B cell (primary cell): ENCODE measurements around the gene CD274. TPM values are rescaled to one million over a fixed set of nuclear protein-coding genes. Genes with fewer than 3 reads are reported as not detected.

Source experiments
- ATAC-seq: fragments of 200-7000 bp; cut with Tn5 transposase; one replicate; pipeline ENCODE4 v1.10.0; 2021; ENCODE audit warnings: low read depth, mild to moderate bottlenecking, moderate number of reproducible peaks, moderate library complexity
- CTCF ChIA-PET: fragments of 350-600 bp; sonication (Branson Sonifier 250); formaldehyde crosslinking; loops from one replicate; lab custom pipeline; 2021; ENCODE audit warnings: antibody characterized with exemption, inconsistent platforms; lab: Charles Lee
- POLR2A ChIA-PET: fragments of 350-600 bp; sonication (Branson Sonifier 250); formaldehyde crosslinking; loops from one replicate; lab custom pipeline; 2021; ENCODE audit warnings: antibody characterized with exemption; lab: Charles Lee
- DNase-seq: peaks from one replicate; pipeline ENCODE4 v3.0.0; 2013
- H2AFZ ChIP-seq: 2 replicates; pipeline ENCODE4 v1.6.1; 2012; ENCODE audit warnings: mild to moderate bottlenecking, low read depth, low read length; ENCODE audit not compliant: insufficient read depth, poor library complexity, severe bottlenecking
- H3K27ac ChIP-seq, 2 donors: 1 replicate in 1 of 2; 2 replicates in 1 of 2; pipeline ENCODE4 v1.5.1; 2012 to 2013; ENCODE audit warnings: low read length in 2 of 2, mild to moderate bottlenecking in 2 of 2, moderate library complexity in 1 of 2
- H3K27me3 ChIP-seq, 4 experiments: fragments of 200-600 bp in 1 of 4; sonication (generic) in 1 of 4; replicated peaks in 1 of 4; 1 replicate in 2 of 4; 2 replicates in 2 of 4; pipeline versions ENCODE4 v1.6.1 to v1.7.0; 2013 to 2016; ENCODE audit warnings: low read length in 3 of 4, mild to moderate bottlenecking in 2 of 4, mixed read lengths in 1 of 4, moderate library complexity in 1 of 4; ENCODE audit not compliant: insufficient read depth in 4 of 4, control insufficient read depth in 3 of 4; ENCODE audit errors: control extremely low read depth in 1 of 4
- H3K36me3 ChIP-seq, 2 experiments: replicated peaks in 1 of 2; 1 replicate in 1 of 2; 2 replicates in 1 of 2; pipeline versions ENCODE4 v1.6.1 to v1.7.1; 2013; ENCODE audit warnings: low read length in 1 of 2; ENCODE audit not compliant: insufficient read depth in 2 of 2, control insufficient read depth in 1 of 2; ENCODE audit errors: control extremely low read depth in 1 of 2, extremely low read depth in 1 of 2
- H3K4me1 ChIP-seq, 2 donors: fragments of 200-600 bp in 1 of 2; sonication (generic) in 1 of 2; 1 replicate in 1 of 2; 2 replicates in 1 of 2; pipeline versions ENCODE4 v1.5.1 to v1.6.1; 2013 to 2017; ENCODE audit warnings: low read length in 2 of 2; ENCODE audit not compliant: control insufficient read depth in 2 of 2, insufficient read depth in 2 of 2
- H3K4me2 ChIP-seq: replicated peaks from 2 replicates; pipeline ENCODE3; 2012; ENCODE audit warnings: mild to moderate bottlenecking, low read depth, low read length; ENCODE audit not compliant: poor library complexity, severe bottlenecking
- H3K4me3 ChIP-seq, 5 experiments: fragments of 200-600 bp in 1 of 5; sonication (generic) in 1 of 5; 1 replicate in 3 of 5; 2 replicates in 2 of 5; pipeline versions ENCODE4 v1.5.1 to v1.7.0; 2011 to 2016; ENCODE audit warnings: low read length in 4 of 5, mild to moderate bottlenecking in 4 of 5, low read depth in 2 of 5, control low read depth in 1 of 5, moderate library complexity in 1 of 5; ENCODE audit not compliant: insufficient read depth in 1 of 5; ENCODE audit errors: control extremely low read depth in 1 of 5, extremely low read depth in 1 of 5
- H3K79me2 ChIP-seq: fragments of 200-600 bp; sonication (generic); one replicate; pipeline ENCODE4 v1.6.0; 2016; ENCODE audit warnings: low read length; ENCODE audit not compliant: control insufficient read depth, insufficient read depth
- H3K9ac ChIP-seq: fragments of 200-600 bp; sonication (generic); 2 replicates; pipeline ENCODE4 v1.6.1; 2017; ENCODE audit warnings: mild to moderate bottlenecking, low read length, moderate library complexity
- H3K9me3 ChIP-seq, 3 donors: one replicate each; pipeline versions ENCODE4 v1.6.1 to v1.7.1; 2013; ENCODE audit warnings: low read length in 2 of 3; ENCODE audit not compliant: control insufficient read depth in 2 of 3, insufficient read depth in 1 of 3; ENCODE audit errors: control extremely low read depth in 1 of 3
- H4K20me1 ChIP-seq: 2 replicates; pipeline ENCODE4 v1.6.0; 2012; ENCODE audit warnings: mild to moderate bottlenecking, low read length; ENCODE audit not compliant: insufficient read depth, control insufficient read depth, poor library complexity, severe bottlenecking
- H3K27ac Mint-ChIP-seq: one replicate; pipeline ENCODE4 v1.8.0; 2021; ENCODE audit warnings: mixed read lengths
- H3K27me3 Mint-ChIP-seq: one replicate; pipeline ENCODE4 v1.8.0; 2021; ENCODE audit warnings: mixed read lengths
- H3K4me1 Mint-ChIP-seq: one replicate; pipeline ENCODE4 v1.8.0; 2021; ENCODE audit warnings: mixed read lengths
- H3K4me3 Mint-ChIP-seq: one replicate; pipeline ENCODE4 v1.8.0; 2021; ENCODE audit warnings: mixed read lengths
- H3K9me3 Mint-ChIP-seq: one replicate; pipeline ENCODE4 v1.8.0; 2022; ENCODE audit warnings: mixed read lengths; ENCODE audit not compliant: insufficient read depth
- EZH2 ChIP-seq: IDR thresholded peaks from 2 replicates; pipeline ENCODE4 v1.6.1; 2012; ENCODE audit warnings: borderline replicate concordance, low read depth, mild to moderate bottlenecking, moderate library complexity, low read length; ENCODE audit not compliant: insufficient read depth, poor library complexity, severe bottlenecking
- whole genome bisulfite sequencing: methylation state at CpG from one replicate; pipeline ENCODE4 v1.1.5; 2013; ENCODE audit warnings: missing lambda C conversion rate; ENCODE audit not compliant: insufficient coverage; 5-methylcytosine and 5-hydroxymethylcytosine counted together
- intact Hi-C: fragments of 100-400 bp; cut with micrococcal nuclease; formaldehyde crosslinking; loops from one replicate; pipeline ENCODE4 v1.10.0; 2022
- polyA plus RNA-seq: library from polyadenylated mRNA; depleted of rRNA; stranded (reverse); fragments of >200 nt; gene quantifications from 2 replicates; pipeline ENCODE4 v1.2.3, GENCODE V29; 2012
- total RNA-seq, 2 donors: library from RNA; stranded (reverse); fragments of 120-200 nt in 1 of 2; gene quantifications; 1 replicate in 1 of 2; 2 replicates in 1 of 2; pipeline versions ENCODE4 v1.2.3 to v1.2.4, GENCODE V29; 2013 to 2022
- TF ChIP-seq, protein P1 (sequence below): fragments of 200-600 bp; IDR thresholded peaks from one replicate; pipeline ENCODE4 v1.8.0; 2022; ENCODE audit warnings: antibody characterized with exemption, mild to moderate bottlenecking

Gene CD274
- total and polyA plus RNA-seq, 2 donors (not counting 1 experiment from before 2014, with no cell fraction given): 1.4 to 7.0 TPM

DNA sequence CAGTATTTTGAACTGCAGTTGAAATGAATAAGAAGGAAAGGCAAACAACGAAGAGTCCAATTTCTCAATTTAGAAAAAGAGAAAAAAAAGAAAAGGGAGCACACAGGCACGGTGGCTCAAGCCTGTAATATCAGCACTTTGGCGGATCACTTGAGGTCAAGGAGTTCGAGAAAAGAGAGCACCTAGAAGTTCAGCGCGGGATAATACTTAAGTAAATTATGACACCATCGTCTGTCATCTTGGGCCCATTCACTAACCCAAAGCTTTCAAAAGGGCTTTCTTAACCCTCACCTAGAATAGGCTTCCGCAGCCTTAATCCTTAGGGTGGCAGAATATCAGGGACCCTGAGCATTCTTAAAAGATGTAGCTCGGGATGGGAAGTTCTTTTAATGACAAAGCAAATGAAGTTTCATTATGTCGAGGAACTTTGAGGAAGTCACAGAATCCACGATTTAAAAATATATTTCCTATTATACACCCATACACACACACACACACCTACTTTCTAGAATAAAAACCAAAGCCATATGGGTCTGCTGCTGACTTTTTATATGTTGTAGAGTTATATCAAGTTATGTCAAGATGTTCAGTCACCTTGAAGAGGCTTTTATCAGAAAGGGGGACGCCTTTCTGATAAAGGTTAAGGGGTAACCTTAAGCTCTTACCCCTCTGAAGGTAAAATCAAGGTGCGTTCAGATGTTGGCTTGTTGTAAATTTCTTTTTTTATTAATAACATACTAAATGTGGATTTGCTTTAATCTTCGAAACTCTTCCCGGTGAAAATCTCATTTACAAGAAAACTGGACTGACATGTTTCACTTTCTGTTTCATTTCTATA is 602 bp upstream of the CD274 start:
- H3K9ac ChIP-seq: peak overlapping the region; percentile 71
- TF ChIP-seq EZH2: no peak
- TF ChIP-seq, protein P1, sequence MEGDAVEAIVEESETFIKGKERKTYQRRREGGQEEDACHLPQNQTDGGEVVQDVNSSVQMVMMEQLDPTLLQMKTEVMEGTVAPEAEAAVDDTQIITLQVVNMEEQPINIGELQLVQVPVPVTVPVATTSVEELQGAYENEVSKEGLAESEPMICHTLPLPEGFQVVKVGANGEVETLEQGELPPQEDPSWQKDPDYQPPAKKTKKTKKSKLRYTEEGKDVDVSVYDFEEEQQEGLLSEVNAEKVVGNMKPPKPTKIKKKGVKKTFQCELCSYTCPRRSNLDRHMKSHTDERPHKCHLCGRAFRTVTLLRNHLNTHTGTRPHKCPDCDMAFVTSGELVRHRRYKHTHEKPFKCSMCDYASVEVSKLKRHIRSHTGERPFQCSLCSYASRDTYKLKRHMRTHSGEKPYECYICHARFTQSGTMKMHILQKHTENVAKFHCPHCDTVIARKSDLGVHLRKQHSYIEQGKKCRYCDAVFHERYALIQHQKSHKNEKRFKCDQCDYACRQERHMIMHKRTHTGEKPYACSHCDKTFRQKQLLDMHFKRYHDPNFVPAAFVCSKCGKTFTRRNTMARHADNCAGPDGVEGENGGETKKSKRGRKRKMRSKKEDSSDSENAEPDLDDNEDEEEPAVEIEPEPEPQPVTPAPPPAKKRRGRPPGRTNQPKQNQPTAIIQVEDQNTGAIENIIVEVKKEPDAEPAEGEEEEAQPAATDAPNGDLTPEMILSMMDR: no peak
- peak overlapping the region; percentile 72 to 83 for H3K27ac ChIP-seq
- ChIA-PET POLR2A (interaction anchor here (0.6 to 2.1 kb wide), 4 partner anchors 11 to 382 kb away, joined by 3 to 28 read pairs (median 8); partner anchors contain the start of genes PLGRKT and RIC1), CTCF (interaction anchor here (0.7 to 4.0 kb wide), 30 partner anchors 7 to 656 kb away, joined by 3 to 54 read pairs (median 5); partner anchors contain the start of genes ERMP1, INSL6, PDCD1LG2 and PLGRKT)
- no peaks in the 10 kb centered on the region for H3K79me2 ChIP-seq
- H3K27ac Mint-ChIP-seq: peak overlapping the region; percentile 94
- no peaks in the 10 kb centered on the region for H3K36me3 ChIP-seq
- peaks cover 21 to 26% of the 10 kb centered on the region in 2 donors for H3K4me1 ChIP-seq
- peak overlapping the region; percentile 80 for H3K4me2 ChIP-seq
- peak overlapping the region; percentile 83 for H3K4me3 Mint-ChIP-seq
- no peaks in the 10 kb centered on the region for H3K9me3 Mint-ChIP-seq
- H2AFZ ChIP-seq: peak overlapping the region; percentile 76
- intact Hi-C loops: loop anchor here (1.0 to 10.0 kb wide), 8 partner anchors 7 to 383 kb away; partner anchors contain the start of genes ERMP1, PDCD1LG2 and RLN1
- H3K4me1 Mint-ChIP-seq: peaks cover 45% of the 10 kb centered on the region
- no peaks in the 10 kb centered on the region for H3K27me3 ChIP-seq
- no peaks in the 10 kb centered on the region for H3K27me3 Mint-ChIP-seq
- no peaks in the 10 kb centered on the region for H4K20me1 ChIP-seq
- DNase-seq: no peak
- H3K4me3 ChIP-seq: peak overlapping the region; percentile 75 to 93 (median 81)
- 44% methylated on average over 8 of the region's 15 CpGs for WGBS
- no peak for ATAC-seq
- H3K9me3 ChIP-seq: no peaks in the 10 kb centered on the region

DNA sequence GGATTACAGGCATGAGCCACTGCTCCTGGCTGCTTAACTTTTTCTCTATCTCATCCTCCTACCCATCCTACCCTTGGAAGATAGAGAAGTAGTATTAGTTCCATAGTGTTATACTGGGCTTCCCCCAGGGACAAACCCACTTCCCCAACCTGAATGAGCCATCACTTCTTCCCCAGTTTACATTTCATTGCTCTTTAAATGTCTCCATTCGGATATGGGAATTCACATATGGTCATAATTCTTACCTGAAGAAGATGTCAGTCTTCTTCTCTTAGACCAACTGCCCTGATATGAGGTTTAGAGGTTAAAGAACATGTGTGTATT is 1.9 kb downstream of the CD274 start:
- DNase-seq: no peak
- Histone ChIP-seq H3K9me3 (no peaks in the 10 kb centered on the region), H2AFZ (no peak overlapping the region), H3K4me1 (peaks cover 21 to 27% of the 10 kb centered on the region in 2 donors), H3K79me2 (no peaks in the 10 kb centered on the region), H3K27me3 (no peaks in the 10 kb centered on the region), H4K20me1 (no peaks in the 10 kb centered on the region), H3K4me2 (peak overlapping the region; percentile 5), H3K27ac (no peak overlapping the region), H3K9ac (no peak overlapping the region), H3K36me3 (no peaks in the 10 kb centered on the region), H3K4me3 (no peak overlapping the region)
- ATAC-seq: no peak
- WGBS: no CpG with 5 or more reads among the region's 1 CpG
- ChIA-PET CTCF (no interaction called here), POLR2A (no interaction called here)
- H3K27me3 Mint-ChIP-seq: no peaks in the 10 kb centered on the region
- peak overlapping the region; percentile 80 for H3K27ac Mint-ChIP-seq
- TF ChIP-seq, protein P1: no peak
- no peak for TF ChIP-seq EZH2
- intact Hi-C loops: loop anchor here (5.0 kb wide), 1 partner anchor 60 kb away; the partner anchor contains the start of gene PDCD1LG2
- no peaks in the 10 kb centered on the region for H3K9me3 Mint-ChIP-seq
- H3K4me1 Mint-ChIP-seq: peaks cover 43% of the 10 kb centered on the region
- peak overlapping the region; percentile 76 for H3K4me3 Mint-ChIP-seq
